ENCODE data around the gene ZBBX. TPM values are rescaled to one million over a fixed set of nuclear protein-coding genes. Genes with fewer than 3 reads are reported as not detected.

Gene ZBBX
- polyA plus RNA-seq, 12 donors = 0.08 to 0.19 (median 0.16) TPM; not detected in 7

Other genes starting within 250 kb of the ZBBX start
- under 1 TPM in 5 of 12 donors, not detected in 7; 0.13 to 0.55 (median 0.20) TPM for gene SERPINI2, start 93.7 kb upstream of the ZBBX start, polyA plus RNA-seq (ENCODE audit: insufficient read length in 12 of 12)